Measurements from ENCODE around the gene MRC1.

DNA sequence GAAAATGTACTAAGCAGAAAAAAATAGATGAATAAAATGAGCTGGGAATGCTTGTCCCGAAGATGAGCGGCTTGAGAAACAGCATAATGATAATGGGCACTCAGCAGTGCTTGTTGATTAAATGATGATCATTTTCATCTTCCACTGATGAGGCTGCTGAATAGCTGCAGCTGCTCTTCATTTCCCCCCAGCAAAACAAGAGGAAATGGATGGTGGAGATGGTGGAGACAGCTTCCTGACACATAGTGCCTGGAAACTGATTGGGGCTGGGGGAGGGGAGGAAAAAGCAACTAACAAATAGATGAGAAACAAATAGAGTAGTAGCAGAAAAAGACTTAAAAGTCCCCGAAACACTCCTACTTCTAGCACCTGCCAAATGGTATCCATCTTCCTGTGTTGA is 41.4 kb downstream of the MRC1 start:
- TF ChIP-seq, protein P1, sequence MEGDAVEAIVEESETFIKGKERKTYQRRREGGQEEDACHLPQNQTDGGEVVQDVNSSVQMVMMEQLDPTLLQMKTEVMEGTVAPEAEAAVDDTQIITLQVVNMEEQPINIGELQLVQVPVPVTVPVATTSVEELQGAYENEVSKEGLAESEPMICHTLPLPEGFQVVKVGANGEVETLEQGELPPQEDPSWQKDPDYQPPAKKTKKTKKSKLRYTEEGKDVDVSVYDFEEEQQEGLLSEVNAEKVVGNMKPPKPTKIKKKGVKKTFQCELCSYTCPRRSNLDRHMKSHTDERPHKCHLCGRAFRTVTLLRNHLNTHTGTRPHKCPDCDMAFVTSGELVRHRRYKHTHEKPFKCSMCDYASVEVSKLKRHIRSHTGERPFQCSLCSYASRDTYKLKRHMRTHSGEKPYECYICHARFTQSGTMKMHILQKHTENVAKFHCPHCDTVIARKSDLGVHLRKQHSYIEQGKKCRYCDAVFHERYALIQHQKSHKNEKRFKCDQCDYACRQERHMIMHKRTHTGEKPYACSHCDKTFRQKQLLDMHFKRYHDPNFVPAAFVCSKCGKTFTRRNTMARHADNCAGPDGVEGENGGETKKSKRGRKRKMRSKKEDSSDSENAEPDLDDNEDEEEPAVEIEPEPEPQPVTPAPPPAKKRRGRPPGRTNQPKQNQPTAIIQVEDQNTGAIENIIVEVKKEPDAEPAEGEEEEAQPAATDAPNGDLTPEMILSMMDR (IDR thresholded peaks at IDR 0.05; ENCODE audit: extremely low read depth in 1 of 2, insufficient read depth in 1 of 2, low read depth in 1 of 2, low read length in 2 of 2), result no peak
- TF ChIP-seq POLR2AphosphoS5 (IDR thresholded peaks at IDR 0.05; ENCODE audit: insufficient read depth, low read depth, low read length) (no peak), POLR2A (IDR thresholded peaks at IDR 0.05; ENCODE audit: low read depth, low read length) (no peak), EZH2 (IDR thresholded peaks at IDR 0.05; ENCODE audit: borderline replicate concordance, low read depth, low read length, severe bottlenecking) (no peak), GATA2 (IDR thresholded peaks at IDR 0.05; ENCODE audit: insufficient read depth, insufficient read length, low read depth, low read length) (no peak), FOS (IDR thresholded peaks at IDR 0.05; ENCODE audit: borderline replicate concordance, insufficient read depth, low read length) (no peak), MYC (IDR thresholded peaks at IDR 0.05; ENCODE audit: low read depth, low read length) (no peak)
- TF ChIP-seq, protein P2, sequence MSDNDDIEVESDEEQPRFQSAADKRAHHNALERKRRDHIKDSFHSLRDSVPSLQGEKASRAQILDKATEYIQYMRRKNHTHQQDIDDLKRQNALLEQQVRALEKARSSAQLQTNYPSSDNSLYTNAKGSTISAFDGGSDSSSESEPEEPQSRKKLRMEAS (IDR thresholded peaks at IDR 0.05; ENCODE audit: insufficient read depth, insufficient read length), result no peak
